HL-60/S4 treated with phorbol 12-myristate 13-acetate at 8.2 ng/mL for 4 days and 3 days (cell line): ENCODE results near the gene GPR137C.

Source experiments
- in situ Hi-C: fragments of 300-500 bp; cut with MboI; formaldehyde crosslinking; loops from 2 replicates; pipeline ENCODE4 v1.15.0; 2022; ENCODE audit warnings: low sequenced_read_pairs

GPR137C gene

DNA sequence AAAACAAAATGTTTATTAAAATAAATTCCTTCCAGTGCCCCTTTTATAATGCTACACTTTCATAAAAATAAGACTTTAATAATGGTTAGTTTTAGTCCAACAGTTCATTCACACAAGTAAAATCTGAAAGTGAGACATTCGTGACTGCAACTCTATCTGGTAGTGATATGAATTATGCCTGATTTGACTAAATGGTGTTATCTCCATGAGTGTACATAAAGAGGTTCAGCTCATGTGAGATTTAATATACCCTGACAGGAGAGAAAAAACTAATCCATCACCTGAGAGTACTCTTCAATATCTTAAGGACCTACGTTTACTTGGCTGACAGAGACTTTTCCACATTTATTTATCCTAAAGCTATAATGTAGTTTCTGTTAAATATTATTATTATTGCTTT is 108.7 kb downstream of the GPR137C start:
- in situ Hi-C loops = no loop called here

DNA sequence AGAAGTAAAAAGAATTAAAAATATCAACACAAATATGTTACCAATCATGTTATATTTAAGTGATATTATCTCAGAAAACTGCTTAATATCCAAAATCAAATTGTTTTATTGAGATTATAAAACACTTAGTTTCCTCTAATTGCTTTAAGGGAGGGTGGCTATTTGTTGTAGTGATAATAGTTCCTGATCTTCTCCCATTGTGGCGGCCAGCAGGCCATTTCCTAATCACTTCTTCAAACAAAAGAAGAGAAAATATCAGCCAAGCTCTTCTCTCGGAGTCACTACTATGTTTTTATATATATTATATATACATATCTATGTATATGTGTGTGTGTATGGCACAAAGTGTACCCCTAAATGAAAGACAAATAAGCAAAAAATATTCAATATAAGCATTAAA is 111.2 kb downstream of the GPR137C start:
- in situ Hi-C loops = no loop called here

DNA sequence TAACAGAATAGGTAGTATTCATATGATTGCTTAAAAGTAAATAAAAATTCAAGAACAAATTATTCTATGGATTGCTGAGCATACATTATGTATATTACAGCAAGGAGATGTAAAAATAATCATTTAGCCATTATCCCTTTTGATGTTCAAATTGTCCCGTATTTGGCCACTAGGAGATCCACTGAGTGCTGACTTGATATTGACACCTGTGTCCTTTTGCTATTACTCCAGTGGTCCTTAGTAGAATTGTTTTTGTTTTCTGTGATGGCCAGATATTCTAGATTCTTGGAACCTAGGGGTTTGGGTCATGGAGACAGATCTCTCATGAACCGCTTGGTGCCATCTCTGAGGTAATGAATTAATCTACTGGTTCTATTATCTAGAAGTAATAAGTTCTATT is 126.0 kb downstream of the GPR137C start:
- in situ Hi-C loops = no loop called here

DNA sequence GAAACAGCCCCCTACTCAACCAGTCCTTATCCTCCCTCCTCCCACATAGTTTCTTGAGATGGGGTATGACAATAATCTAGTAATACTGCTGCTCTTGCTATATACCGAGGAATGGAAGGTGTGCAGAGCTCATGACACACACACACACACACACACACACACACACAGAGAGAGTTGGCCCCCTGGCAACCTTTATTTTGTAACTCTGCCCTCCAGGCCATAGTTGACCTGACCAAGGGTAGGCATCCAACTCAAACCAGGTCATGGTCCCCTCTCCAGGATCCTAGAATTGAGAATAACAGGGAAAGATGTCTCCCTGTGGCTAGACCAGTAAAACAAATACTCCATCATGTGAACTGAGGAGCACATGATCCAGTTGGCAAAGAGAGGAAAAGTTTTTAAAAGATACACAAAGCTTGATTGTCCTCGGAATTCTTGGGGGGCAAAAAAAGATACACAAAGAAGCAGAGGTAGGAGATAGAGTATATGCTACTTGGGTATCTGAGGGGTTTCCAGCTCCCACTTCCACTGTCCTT is 131.4 kb downstream of the GPR137C start:
- in situ Hi-C loops = no loop called here

DNA sequence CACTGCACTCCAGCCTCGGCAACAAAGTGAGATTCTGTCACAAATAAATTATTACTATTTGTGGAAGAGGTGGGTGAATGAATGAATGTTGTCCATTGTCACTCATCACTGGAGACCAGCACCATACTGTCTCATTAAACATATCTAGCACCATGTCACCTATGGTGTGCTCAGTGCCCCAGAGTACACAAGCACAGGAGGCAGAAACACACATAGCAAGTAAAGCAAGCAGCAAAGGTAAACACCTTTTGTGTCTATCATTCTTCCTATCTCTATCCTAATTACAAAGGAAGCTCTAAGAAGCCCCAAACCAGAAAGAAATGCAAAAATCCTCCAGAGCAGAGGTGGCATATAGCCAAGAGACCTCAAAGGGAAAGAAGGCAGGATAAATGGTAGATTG is 133.5 kb downstream of the GPR137C start:
- in situ Hi-C loops = no loop called here
